CD14-positive monocyte (primary cell): ENCODE measurements around the gene EME2. TPM values are rescaled to one million over a fixed set of nuclear protein-coding genes. Genes with fewer than 3 reads are reported as not detected.

ENCODE experiments used
- DNase-seq, 3 donors: peaks; one replicate each; pipeline ENCODE4 v3.0.0-alpha.2; 2011 to 2022
- H2AFZ ChIP-seq: 2 replicates; pipeline ENCODE4 v1.6.0; 2012; ENCODE audit warnings: mild to moderate bottlenecking, low read depth, low read length, inconsistent platforms; ENCODE audit not compliant: insufficient read depth, poor library complexity, severe bottlenecking
- H3K27ac ChIP-seq, 2 donors: 1 replicate in 1 of 2; 2 replicates in 1 of 2; pipeline ENCODE4 v1.5.1; 2012 to 2013; ENCODE audit warnings: low read length in 2 of 2, control low read depth in 1 of 2, inconsistent platforms in 1 of 2, low read depth in 1 of 2, mild to moderate bottlenecking in 1 of 2
- H3K27me3 ChIP-seq, 2 donors: one replicate each; pipeline versions ENCODE4 v1.6.0 to v1.6.1; 2011 to 2013; ENCODE audit warnings: low read length in 2 of 2; ENCODE audit not compliant: control insufficient read depth in 2 of 2, insufficient read depth in 2 of 2
- H3K36me3 ChIP-seq, 2 donors: replicated peaks in 1 of 2; 1 replicate in 1 of 2; 2 replicates in 1 of 2; pipeline versions ENCODE4 v1.5.1 to v1.6.1; 2012 to 2013; ENCODE audit warnings: low read length in 2 of 2, control low read depth in 1 of 2, inconsistent platforms in 1 of 2, mild to moderate bottlenecking in 1 of 2; ENCODE audit not compliant: insufficient read depth in 2 of 2, control insufficient read depth in 1 of 2
- H3K4me1 ChIP-seq, 2 donors: 1 replicate in 1 of 2; 2 replicates in 1 of 2; pipeline versions ENCODE4 v1.5.1 to v1.6.1; 2012 to 2013; ENCODE audit warnings: low read length in 2 of 2, control low read depth in 1 of 2, inconsistent platforms in 1 of 2, mild to moderate bottlenecking in 1 of 2, moderate library complexity in 1 of 2; ENCODE audit not compliant: insufficient read depth in 2 of 2, control insufficient read depth in 1 of 2
- H3K4me2 ChIP-seq: replicated peaks from 2 replicates; pipeline ENCODE3; 2012; ENCODE audit warnings: low read length, moderate library complexity, mild to moderate bottlenecking; ENCODE audit not compliant: poor library complexity, severe bottlenecking; ENCODE audit errors: extremely low read depth
- H3K4me3 ChIP-seq, 3 experiments: fragments of 200-600 bp in 1 of 3; sonication (generic) in 1 of 3; replicated peaks in 1 of 3; 1 replicate in 2 of 3; 2 replicates in 1 of 3; pipeline ENCODE4 v1.5.1; 2011 to 2013; ENCODE audit warnings: low read length in 3 of 3, mild to moderate bottlenecking in 3 of 3, control low read depth in 2 of 3, low read depth in 2 of 3, inconsistent platforms in 1 of 3, moderate library complexity in 1 of 3
- H3K79me2 ChIP-seq: 2 replicates; pipeline ENCODE4 v1.6.0; 2012; ENCODE audit warnings: mild to moderate bottlenecking, control low read depth, inconsistent platforms, low read length, moderate library complexity; ENCODE audit not compliant: insufficient read depth
- H3K9ac ChIP-seq: 2 replicates; pipeline ENCODE4 v1.6.0; 2017; ENCODE audit warnings: low read length, mild to moderate bottlenecking; ENCODE audit not compliant: insufficient read depth, poor library complexity, severe bottlenecking
- H3K9me3 ChIP-seq, 2 donors: replicated peaks in 1 of 2; 1 replicate in 1 of 2; 2 replicates in 1 of 2; pipeline versions ENCODE4 v1.5.1 to v1.6.1; 2012 to 2013; ENCODE audit warnings: low read length in 2 of 2, control low read depth in 1 of 2; ENCODE audit not compliant: control insufficient read depth in 1 of 2, insufficient read depth in 1 of 2
- H4K20me1 ChIP-seq: 2 replicates; pipeline ENCODE4 v1.6.0; 2012; ENCODE audit warnings: mild to moderate bottlenecking, low read length, control low read depth, moderate library complexity; ENCODE audit not compliant: insufficient read depth
- H3K27ac Mint-ChIP-seq, 7 donors: one replicate each; pipeline ENCODE4 v1.8.0; 2020; ENCODE audit warnings: mild to moderate bottlenecking in 7 of 7, mixed read lengths in 7 of 7, moderate library complexity in 6 of 7, inconsistent platforms in 2 of 7
- H3K27me3 Mint-ChIP-seq, 3 donors: one replicate each; pipeline ENCODE4 v1.8.0; 2021 to 2022; ENCODE audit warnings: low read depth in 3 of 3, mild to moderate bottlenecking in 3 of 3, mixed read lengths in 3 of 3, moderate library complexity in 3 of 3, inconsistent platforms in 1 of 3
- H3K36me3 Mint-ChIP-seq, 2 donors: one replicate each; pipeline ENCODE4 v1.8.0; 2020; ENCODE audit warnings: mixed read lengths in 2 of 2, inconsistent platforms in 1 of 2, mild to moderate bottlenecking in 1 of 2
- H3K4me1 Mint-ChIP-seq: one replicate; pipeline ENCODE4 v1.8.0; 2020; ENCODE audit warnings: mild to moderate bottlenecking, mixed read lengths
- H3K4me3 Mint-ChIP-seq, 2 donors: one replicate each; pipeline ENCODE4 v1.8.0; 2020; ENCODE audit warnings: mild to moderate bottlenecking in 2 of 2, mixed read lengths in 2 of 2, moderate library complexity in 1 of 2
- H3K9me3 Mint-ChIP-seq, 7 donors: one replicate each; pipeline ENCODE4 v1.8.0; 2020 to 2022; ENCODE audit warnings: mixed read lengths in 7 of 7, mild to moderate bottlenecking in 6 of 7, moderate library complexity in 6 of 7, inconsistent platforms in 2 of 7
- WGBS: methylation state at CpG from one replicate; pipeline ENCODE4 v1.1.5; 2013; ENCODE audit warnings: missing lambda C conversion rate; ENCODE audit not compliant: insufficient coverage; 5-methylcytosine and 5-hydroxymethylcytosine counted together
- intact Hi-C, 2 donors: fragments of 100-400 bp; cut with micrococcal nuclease; formaldehyde crosslinking; loops; one replicate each; pipeline versions ENCODE4 v1.15.0 to v1.15.1; 2023
- polyA plus RNA-seq, 3 donors: library from polyadenylated mRNA; depleted of rRNA in 1 of 3; unstranded in 2 of 3; stranded (reverse) in 1 of 3; fragments of 300-500 nt in 2 of 3; fragments of >200 nt in 1 of 3; fragmentation: Illumina TruSeq in 2 of 3; gene quantifications; 1 replicate in 2 of 3; 2 replicates in 1 of 3; pipeline ENCODE4 v1.2.3, GENCODE V29; 2012 to 2021
- TF ChIP-seq, protein P1 (sequence below): fragments of 200-600 bp; IDR thresholded peaks from one replicate; pipeline ENCODE4 v1.8.0; 2022; ENCODE audit warnings: antibody characterized with exemption, mild to moderate bottlenecking

The EME2 gene
- polyA plus RNA-seq, 3 donors, result 0.26 to 36.6 (median 0.48) TPM

GRCh38 chr16:1765826-1766225 is 6.8 kb upstream of the EME2 start:
- Mint-ChIP-seq H3K27me3 (peaks cover 0 to 1% (median 0%) of the 10 kb centered on the region in 3 donors), H3K4me3 (no peak overlapping the region), H3K9me3 (peaks cover 0 to 2% (median 0%) of the 10 kb centered on the region in 7 donors), H3K27ac (peak overlapping the region in 1 of 7 donors; percentile 69), H3K36me3 (peaks cover 42 to 70% of the 10 kb centered on the region in 2 donors), H3K4me1 (peaks cover 9% of the 10 kb centered on the region)
- no peak overlapping the region for H3K9ac ChIP-seq
- H4K20me1 ChIP-seq, result peaks cover 40% of the 10 kb centered on the region
- no peaks in the 10 kb centered on the region for H3K27me3 ChIP-seq
- DNase-seq, result no peak
- no peak overlapping the region for H3K27ac ChIP-seq
- intact Hi-C loops, result no loop called here
- peaks cover 10 to 12% of the 10 kb centered on the region in 2 donors for H3K4me1 ChIP-seq
- peaks cover 77 to 80% of the 10 kb centered on the region in 2 donors for H3K36me3 ChIP-seq
- WGBS, result 95% methylated on average over 21 of the region's 22 CpGs
- TF ChIP-seq, protein P1, sequence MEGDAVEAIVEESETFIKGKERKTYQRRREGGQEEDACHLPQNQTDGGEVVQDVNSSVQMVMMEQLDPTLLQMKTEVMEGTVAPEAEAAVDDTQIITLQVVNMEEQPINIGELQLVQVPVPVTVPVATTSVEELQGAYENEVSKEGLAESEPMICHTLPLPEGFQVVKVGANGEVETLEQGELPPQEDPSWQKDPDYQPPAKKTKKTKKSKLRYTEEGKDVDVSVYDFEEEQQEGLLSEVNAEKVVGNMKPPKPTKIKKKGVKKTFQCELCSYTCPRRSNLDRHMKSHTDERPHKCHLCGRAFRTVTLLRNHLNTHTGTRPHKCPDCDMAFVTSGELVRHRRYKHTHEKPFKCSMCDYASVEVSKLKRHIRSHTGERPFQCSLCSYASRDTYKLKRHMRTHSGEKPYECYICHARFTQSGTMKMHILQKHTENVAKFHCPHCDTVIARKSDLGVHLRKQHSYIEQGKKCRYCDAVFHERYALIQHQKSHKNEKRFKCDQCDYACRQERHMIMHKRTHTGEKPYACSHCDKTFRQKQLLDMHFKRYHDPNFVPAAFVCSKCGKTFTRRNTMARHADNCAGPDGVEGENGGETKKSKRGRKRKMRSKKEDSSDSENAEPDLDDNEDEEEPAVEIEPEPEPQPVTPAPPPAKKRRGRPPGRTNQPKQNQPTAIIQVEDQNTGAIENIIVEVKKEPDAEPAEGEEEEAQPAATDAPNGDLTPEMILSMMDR, result no peak
- no peak overlapping the region for H3K4me3 ChIP-seq
- H3K4me2 ChIP-seq, result no peak overlapping the region
- no peaks in the 10 kb centered on the region for H3K9me3 ChIP-seq
- H2AFZ ChIP-seq, result no peak overlapping the region
- H3K79me2 ChIP-seq, result peaks cover 2% of the 10 kb centered on the region

DNA sequence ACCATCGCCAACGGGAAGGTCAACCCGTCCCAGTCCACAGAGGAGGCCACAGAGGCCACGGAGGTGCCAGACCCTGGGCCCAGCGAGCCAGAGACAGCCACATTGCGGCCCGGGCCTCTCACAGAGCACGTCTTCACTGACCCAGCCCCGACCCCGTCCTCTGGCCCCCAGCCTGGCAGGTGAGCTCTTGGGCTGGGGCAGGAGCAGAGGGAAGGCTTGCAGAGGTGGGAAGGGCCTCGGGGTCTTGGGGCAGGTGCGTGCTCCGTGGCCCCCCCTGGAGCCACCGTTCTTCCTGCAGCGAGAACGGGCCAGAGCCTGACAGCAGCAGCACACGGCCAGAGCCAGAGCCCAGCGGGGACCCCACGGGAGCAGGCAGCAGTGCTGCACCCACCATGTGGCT is 6.4 kb upstream of the EME2 start:
- Mint-ChIP-seq H3K9me3 (peaks cover 0 to 2% (median 0%) of the 10 kb centered on the region in 7 donors), H3K4me3 (no peak overlapping the region), H3K27me3 (peaks cover 0 to 1% (median 0%) of the 10 kb centered on the region in 3 donors), H3K36me3 (peaks cover 39 to 66% of the 10 kb centered on the region in 2 donors), H3K27ac (peak overlapping the region in 1 of 7 donors; percentile 69), H3K4me1 (peaks cover 9% of the 10 kb centered on the region)
- intact Hi-C loops, result no loop called here
- Histone ChIP-seq H3K4me2 (no peak overlapping the region), H4K20me1 (peaks cover 40% of the 10 kb centered on the region), H3K9ac (no peak overlapping the region), H3K79me2 (peaks cover 6% of the 10 kb centered on the region), H3K4me3 (no peak overlapping the region), H2AFZ (no peak overlapping the region), H3K9me3 (no peaks in the 10 kb centered on the region), H3K36me3 (peaks cover 73 to 76% of the 10 kb centered on the region in 2 donors), H3K4me1 (peaks cover 10 to 14% of the 10 kb centered on the region in 2 donors), H3K27me3 (no peaks in the 10 kb centered on the region), H3K27ac (no peak overlapping the region)
- WGBS, result 97% methylated on average over 19 of the region's 19 CpGs
- TF ChIP-seq, protein P1, result no peak
- no peak for DNase-seq
